Activated T-helper 1 cell treated with anti-CD3 and anti-CD28 coated beads, Interleukin-2, amount 50 U/mL, for 16 hours (primary cell): ENCODE results near the gene ZG16B.

Experiments used
- DNase-seq, 2 donors: peaks; one replicate each; pipeline ENCODE4 v3.0.0-alpha.2; 2020; ENCODE audit warnings: low read depth in 1 of 2, low spot score in 1 of 2

The ZG16B gene

DNA sequence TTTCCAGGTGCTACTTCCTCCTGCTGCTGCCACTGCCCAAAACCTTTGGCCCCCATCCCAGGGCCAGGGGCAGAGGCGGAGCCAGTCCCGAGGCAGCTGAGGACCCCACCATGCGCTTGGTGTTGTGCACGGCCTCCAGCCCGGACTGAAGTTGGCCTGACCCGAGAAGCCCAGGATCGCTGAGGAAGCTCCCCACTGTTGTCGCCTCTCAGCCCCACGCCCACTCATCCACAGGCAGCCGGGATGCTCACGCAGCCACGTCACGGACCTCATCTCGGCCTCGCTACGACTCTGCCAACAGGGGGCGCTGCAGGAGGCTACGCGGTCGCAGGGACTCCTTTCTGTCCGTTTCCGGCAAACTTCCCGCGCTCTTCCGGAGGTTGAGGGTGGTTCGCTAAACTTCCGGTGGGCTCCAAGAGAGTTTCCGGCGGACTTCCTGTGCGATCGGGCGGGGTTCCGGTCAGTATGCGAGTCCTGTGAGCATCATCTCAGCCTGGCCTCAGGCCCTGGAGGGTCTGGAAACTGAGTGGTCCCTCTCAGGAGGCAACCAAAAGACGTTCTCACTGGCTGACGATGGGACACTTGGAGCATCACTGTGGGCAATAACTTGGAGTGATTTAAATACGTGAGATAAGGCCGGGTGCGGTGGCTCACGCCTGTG is 12.4 kb downstream of the ZG16B start:
- peak; percentile 52 to 65 for DNase-seq

DNA sequence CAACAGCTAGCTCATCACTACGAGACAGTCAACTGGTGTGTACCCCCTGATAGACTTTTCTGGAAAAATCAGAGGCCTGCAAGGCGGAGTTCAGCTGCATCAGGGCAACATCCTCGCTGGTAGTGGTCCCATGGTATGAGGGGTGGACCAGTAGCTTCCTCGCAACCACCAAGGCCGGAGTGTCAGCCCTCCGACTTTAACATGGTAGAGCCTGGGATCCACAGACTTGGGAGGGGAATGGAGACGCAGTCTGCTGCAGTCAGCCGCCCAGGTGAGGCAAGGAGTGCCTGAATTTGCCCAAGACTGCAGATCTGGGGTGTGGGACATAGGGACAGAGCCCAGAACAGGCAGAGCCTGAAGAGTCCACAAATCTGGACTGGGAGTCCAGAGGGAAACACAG is 13.4 kb downstream of the ZG16B start:
- DNase-seq: no peak

DNA sequence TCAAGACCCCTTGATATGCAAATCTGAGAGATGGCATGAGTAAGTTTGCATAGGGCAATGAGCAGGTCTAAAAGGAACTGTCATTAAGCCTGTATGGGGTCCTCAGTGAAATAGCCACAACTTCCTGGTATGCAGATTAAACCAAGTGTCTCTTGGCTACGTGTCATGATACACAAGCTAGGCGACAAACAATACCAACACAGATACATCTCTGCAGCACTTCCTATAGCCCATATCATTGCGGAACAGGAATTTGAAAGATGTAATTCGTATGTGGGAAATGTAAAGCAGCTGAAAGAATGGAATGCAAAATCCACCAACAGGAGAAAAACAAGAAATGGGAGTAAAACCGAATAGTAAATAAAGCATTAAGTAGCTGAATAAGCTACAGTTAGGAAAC is 15.0 kb downstream of the ZG16B start:
- DNase-seq: no peak

DNA sequence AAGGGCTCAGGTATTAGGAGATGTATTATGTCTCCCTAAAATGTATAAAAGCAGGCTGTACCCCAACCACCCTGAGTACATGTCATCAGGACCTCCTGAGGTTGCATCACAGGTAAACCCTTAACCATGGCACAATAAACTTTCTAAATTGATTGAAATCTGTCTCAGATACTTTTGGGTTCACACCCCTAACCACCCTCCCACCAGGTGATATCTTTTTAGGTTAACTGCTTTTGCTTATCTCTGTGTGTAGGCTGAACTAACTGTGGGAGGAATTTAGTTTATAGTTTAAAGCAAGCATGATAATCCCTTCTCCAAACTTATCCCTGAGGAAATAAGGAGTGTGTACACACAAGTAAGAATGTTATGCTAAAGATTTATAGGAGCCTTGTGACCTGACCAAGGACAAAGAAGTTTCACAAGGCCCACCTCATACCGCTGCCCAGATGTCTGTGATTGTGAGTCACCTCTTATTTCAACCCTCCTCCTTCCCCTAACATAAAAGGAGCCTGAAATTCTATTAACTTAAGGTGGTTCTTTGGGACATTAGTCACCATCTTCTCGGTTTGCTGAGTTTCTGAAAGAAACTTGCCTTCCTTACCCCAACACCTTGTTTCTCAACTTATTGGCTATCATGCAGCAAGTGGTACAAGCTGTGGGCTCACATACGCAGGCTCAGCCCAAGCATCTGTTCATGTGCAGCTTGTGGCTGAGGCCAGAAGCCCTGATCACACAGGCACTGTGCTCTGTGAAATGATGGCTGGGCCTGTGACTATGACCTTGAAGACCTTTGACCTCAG is 16.6 kb downstream of the ZG16B start:
- no peak for DNase-seq

DNA sequence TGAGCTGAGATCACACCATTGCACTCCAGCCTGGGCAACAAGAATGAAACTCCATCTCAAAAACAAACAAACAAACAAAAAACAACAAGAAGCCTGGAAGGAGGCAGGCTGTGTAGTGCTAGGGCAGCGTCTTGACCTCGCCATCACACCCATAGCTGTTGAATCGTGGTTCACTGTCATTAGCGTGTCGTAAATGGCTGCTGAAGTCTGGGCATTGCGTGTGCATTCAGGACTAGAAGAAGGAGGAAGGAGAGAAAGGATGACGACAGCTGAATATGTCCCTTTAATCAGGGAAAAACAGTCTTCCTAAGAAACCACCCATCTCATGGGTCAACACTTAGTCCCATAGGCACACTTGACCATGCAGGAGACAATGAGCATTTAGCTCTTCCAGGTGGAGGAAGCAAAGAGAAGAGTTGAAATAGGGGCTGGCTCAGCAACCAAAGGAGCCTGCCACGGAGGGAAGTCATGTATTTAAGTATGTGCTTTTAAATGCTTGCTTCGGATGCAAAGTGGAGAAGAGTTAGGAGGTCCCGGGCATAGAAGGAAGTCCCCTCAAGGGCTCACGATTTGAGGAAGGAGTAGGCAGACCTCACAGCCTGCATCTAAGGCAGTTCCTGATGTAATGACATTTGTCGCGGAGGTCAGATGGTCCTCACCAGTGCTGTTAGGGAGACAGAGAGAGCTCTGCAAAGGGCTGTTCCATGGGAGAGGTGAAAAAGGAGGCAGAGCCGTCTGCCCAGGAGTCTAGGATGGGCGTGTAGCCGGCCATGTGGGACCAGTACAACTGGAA is 19.0 kb downstream of the ZG16B start:
- no peak for DNase-seq

DNA sequence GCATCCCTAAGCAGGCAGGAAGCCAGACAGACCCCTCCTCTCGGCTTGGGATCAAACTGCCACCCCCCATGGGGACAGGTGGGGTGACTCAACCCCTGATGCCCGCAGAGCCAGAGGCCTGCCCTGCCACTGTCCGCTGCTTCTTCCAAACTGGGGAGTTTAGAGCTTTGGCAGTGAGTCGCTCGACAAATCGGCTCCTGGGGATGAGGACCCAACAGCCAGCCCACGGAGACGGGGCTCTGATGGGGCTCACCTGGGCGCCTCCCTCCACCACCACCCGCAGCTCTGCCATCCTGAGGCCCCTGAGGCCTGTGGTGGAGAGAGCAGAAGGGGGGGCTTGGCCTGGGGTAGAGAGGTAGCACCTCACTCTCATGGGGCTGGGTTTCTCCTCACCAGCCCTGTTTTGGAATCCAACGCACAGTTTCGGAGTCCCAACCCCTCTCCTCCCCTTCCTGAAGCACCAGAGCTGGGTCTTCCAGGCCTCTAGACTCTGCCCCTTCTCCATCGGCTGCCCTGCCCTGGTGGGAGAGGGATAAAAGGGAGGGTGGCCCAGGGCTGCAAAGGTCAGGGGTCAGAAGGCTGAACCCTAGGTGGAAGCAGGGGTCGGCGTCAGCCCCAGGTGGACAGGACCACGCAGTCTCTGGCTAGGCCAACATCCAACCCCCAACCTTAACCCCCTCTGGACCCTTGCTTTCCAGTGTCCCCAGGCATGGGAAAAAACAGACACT is 22.1 kb downstream of the ZG16B start:
- DNase-seq: no peak

DNA sequence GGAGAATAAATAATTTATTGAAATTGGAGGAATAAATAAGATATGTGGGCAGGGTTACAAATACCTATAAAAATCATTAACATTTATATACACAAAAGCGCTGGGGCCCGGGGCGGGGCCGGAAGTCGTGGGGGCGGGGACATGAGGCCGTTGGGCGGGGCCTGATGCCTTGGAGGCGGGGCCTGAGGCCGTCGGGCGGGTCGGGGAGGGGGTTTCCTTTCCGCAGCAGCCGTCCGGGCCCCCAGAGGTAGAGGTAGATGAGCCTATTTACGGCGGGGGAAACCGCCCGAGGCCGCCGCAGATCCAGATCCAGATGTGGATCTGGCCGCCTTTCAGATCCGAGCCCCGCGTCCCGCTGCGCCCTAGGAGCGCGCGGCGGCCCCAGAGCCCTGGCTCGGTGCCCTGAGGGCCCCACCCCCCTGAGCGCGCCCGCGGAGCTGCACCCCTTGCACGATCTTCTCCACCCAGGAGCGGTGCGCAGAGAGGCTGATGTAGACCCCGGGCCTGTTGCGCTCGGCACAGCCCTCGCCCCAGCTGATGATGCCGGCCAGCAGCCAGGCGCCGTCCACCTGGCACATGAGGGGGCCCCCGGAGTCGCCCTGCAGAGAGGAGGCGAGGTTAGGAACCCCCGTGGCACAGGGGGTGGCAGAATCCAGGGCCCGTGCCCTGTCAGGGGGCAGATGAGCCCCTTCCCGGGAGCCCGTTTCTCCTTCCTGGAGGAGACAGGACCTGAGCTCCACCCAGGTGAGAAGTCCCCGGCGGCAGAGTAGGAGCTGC is 22.8 kb downstream of the ZG16B start:
- DNase-seq: no peak

DNA sequence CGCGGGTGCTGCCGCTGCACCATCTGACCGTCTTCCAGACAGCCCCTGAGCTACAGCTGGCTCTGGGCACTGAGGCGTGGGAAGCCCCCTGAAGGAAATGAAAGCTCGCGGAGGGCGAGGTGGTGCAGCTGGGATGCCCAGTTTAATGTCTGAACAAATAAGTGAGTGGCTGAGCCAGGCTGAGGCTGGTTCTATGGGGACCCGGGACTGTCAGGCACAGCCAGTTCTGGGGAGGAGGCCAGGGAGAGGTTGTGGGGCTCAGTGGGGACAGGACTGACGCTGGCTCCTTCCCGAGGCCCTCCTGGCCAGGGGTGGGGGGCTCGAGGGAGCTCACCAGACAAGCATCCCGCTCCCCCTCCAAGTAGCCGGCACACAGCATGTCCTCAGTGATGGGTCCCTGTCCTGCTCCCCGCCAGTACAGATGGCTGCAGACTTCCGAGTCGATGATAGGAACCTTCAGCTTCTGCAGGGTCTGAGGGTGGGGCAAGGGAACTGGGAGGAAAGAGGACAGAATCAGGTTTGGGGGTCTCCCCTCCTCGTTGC is 23.5 kb downstream of the ZG16B start:
- DNase-seq: no peak

DNA sequence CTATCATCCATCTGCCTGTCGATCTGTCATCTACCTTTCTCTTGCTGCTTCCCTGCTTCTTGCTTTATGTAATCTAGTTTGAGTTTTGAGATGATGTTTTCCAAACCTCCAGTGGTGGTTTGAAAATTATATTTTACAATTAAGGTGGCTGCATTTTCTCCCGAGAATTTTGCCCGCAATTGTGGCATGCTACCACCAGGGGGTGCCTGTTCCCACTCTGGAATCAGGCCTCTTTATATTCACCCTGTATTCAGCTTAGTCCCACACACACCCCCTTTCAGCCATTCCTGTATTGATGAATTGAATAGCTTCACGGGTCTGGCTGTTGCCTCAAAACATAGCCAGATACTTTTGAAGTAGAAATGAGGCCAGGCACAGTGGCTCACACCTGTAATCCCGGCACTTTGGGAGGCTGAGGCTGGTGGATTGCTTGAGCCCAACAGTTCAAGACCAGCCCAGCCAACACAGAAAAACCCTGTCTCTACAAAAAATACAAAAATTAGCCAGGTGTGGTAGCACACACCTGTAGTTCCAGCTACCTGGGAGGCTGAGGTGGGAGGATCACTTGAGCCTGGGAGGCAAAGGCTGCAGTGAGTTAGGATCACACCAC is 24.7 kb downstream of the ZG16B start:
- DNase-seq: no peak

DNA sequence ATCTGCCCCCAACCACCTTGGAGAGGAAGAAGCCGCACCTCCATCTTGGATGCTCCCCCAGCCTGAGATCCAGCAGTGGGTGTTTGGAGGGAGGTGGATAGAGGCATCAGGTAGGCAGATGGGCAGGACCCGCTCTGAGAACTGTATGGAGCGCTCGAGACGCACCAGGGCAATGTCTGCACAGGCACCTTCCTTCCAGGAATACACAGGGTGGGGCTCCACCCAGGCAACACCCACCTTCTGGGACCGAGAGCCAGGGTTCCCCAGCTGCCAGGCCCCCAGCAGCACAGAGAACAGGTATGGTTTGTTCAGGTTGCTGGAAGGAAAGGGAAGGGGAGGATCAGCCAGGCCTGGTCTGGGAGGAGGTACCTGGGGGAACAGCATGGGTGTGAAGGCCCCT is 25.4 kb downstream of the ZG16B start:
- DNase-seq: no peak

DNA sequence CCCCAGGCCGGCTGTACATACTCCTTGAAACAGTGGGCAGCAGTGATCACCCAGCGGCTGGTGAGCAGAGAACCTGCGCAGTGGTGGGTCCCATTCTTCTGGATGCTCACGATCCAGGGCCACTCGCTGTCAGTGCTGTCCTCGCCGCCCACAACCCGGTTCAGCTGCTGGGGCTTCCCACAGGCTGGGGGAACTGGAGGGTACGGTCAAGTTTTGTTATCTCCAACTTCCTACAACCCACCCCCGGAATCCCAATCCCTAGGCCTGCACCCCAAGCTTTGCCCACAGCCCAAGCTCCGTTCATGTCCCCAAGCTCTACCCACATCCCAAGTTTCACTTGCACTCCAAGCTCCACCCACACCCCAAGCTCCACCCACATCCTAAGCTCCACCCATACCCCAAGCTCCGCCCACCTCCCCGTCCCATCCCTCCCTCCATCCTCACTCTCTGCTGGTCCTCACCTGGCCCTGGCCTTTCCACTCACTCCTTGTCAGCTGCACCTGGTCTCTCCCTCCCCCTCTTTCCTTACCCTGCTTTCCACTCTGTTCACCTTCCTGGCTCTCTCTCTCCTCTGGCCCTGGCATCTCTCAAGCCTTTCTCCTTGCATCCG is 26.1 kb downstream of the ZG16B start:
- DNase-seq: no peak

DNA sequence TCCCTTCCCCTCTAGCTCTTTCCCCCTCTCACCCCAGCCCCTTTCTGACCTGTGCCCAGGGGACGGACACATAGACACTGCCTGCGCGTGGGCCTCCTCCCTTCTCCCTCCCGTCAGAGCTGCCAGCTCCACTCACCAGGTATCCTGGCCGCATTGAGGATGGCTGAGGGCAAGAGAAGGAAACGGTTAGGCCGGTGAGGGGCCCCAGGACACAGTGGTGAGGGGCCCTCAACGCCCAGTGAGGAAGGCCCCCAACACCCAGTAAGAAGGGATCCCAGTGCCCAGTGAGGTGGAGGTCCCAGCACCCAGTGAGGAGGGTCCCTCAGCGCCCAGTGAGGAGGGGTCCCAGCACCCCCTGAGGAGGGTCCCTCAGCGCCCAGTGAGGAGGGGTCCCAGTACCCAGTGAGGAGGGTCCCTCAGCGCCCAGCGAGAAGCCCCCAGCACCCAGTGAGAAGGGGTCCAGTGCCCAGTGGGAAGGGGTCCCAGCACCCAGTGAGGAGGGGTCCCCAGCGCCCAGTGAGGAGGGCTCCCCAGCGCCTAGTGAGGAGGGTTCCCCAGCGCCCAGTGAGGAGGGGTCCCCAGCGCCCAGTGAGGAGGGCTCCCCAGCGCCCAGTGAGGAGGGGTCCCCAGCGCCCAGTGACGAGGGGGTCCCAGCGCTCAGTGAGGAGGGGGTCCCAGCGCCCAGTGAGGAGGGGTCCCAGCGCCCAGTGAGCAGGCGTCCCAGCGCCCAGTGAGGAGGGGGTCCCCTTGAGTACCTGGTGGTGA is 26.8 kb downstream of the ZG16B start:
- no peak for DNase-seq

DNA sequence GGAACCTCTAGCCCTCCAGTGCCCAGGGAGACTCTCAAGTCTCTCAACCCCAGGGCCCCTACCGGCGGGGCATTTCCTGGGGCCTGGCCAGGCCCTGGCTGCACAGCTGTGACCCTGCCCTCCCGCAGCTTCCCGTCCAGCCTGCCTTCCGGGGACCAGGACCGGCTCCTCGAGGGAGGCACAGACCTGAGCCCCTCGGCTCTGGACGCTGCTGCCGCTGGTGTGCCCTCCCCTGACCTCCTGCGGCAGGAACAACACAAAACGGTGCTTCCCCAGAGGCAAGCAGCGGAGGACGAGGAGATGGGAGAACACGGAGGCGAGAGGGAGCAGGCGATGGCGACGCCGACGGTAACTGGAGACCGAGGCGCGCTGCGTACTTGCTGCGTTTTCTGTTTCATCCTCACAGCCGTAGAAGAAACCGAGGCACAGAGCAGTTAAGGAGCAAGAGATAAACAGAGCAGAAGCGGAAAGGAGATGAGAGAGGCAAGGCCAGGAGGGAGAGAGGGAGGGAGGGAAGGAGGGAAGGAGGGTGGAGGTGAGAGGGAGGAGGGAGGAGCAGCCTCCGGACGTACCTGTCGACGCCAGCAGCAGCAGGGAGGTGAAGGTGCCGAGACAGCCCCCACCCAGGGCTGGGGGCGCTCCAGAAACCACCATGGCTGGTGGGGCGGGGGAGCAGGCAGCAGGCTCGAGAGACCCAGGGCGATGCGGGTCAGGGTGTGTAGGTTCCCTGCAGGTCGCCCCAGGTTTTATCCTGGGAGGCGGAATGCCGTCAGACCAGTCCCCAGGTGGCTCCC is 27.5 kb downstream of the ZG16B start, which contains the start of gene PRSS22:
TSS of gene PRSS22 (minus strand) at position 720 of the 794 bp plus-strand sequence. CDS start at position 654, 66 bp downstream.
- DNase-seq: no peak

DNA sequence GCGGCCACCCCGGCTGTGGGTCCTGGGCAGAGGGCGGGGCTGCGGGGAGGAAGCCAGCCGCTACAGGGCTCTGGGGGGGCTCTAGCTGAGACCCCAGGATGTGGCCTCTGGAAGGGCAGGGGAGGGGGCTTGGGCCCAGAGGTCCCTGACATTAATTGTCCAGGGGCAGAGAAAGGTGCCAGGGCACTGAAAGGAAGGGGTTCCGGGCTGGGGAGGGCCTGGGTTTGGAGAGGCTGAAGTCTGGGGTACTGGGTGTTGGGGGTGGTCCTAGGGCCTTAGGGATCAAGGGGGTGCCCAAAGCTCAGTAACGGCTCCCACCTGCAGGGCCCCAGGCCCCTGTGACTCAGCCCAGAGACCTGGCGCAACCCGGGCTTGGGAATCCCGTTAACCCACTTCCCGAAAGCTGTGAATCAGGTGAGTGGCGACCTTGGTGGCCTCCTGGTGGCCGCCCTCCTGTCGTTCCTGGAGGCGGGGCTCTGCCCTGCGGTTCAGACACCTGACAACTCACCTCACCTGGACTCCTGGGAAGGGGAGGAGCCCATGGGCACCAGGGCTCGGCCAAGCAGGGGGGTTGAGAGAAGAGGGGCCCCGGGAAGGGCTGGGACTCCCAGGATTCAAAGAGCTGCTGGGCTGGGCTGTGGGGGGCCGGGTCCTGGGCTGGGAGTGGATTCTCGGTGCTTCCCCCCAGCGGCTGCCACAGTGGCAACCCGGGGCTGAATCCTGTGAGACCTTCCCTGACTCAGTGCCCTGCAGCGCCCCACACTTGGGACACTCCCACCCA is 28.3 kb downstream of the ZG16B start:
- no peak for DNase-seq

DNA sequence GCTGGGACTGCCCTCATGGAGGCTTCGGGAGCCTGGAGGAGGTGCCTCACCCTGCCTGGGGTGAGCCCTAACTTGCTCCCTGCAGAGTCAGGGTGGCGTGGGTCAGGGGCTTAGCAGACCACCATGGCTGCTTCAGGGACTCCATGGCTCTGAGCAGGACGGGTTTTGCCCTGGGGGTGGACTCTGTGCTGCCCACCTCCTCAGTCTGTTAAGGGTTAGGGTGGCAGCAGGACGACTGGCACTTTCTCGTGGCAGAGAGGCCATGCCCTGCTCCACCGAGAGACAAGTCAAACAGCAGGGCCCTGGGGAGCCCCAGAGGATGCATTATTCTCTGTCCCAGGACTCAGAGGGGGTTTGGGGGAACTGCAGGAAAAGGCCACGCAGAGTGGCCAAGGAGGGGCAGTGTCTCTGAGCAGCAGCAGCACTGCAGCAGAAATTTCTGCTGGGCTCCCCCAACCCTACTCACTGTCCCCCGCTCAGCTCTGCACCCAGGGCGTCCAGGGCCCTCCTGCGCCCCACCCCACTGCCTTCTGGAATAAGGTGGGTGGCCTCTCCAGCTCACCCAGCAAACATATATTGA is 29.7 kb downstream of the ZG16B start:
- no peak for DNase-seq

DNA sequence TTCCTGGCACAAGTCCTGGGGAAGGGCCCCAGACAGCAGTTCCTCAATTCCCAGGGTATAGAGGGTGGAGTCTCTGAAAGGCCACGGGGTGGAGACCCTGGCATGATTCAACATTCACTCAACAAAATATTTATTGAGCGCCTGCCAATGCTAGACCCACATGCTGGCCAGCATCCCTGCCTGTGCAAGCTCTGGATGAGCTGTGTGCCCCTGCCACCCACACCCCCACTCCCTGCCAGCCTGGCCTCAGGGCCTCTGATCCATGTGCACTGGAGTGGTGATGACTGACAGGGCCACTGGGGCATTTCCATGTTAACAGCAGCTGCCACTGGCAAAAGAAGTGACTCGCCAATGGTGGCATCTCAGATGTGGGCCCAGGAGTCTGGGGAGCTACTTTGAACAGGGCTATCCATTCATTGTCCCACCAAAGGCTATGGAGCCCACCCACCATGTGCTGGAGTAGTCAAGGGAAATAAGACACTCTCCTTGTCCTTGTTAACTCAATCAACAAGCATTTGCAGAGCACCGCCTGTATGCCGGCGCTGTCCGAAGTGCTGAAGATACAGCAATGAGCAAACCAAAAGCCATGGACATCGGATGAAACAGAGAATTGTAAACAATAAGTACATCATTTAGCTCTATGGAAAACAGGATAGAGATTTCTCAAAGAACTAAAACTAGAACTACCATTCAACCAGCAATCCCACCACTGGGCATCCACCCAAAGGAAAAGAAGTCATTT is 30.9 kb downstream of the ZG16B start:
- no peak for DNase-seq
